Forelimb muscle (tissue), 1 donor: Measurements from ENCODE around the gene ACSS1. TPM values are rescaled to one million over a fixed set of nuclear protein-coding genes. Genes with fewer than 3 reads are reported as not detected.

ENCODE experiments used
- DNase-seq: peaks from one replicate; pipeline ENCODE4 v3.0.0-alpha.2; 2013; ENCODE audit warnings: low read depth
- polyA plus RNA-seq: library from polyadenylated mRNA; unstranded; fragments of 120-200 nt; gene quantifications from one replicate; pipeline ENCODE4 v1.2.1, GENCODE V29; 2013; ENCODE audit not compliant: insufficient read length

ACSS1 gene
- polyA plus RNA-seq, 1 donor: 16.5 TPM

- no peak for DNase-seq
Measured at GRCh38 chr20:24959591-24960301, 98.2 kb downstream of the ACSS1 start.

- no peak for DNase-seq
Measured at GRCh38 chr20:24958506-24959385, 99.2 kb downstream of the ACSS1 start.

DNA sequence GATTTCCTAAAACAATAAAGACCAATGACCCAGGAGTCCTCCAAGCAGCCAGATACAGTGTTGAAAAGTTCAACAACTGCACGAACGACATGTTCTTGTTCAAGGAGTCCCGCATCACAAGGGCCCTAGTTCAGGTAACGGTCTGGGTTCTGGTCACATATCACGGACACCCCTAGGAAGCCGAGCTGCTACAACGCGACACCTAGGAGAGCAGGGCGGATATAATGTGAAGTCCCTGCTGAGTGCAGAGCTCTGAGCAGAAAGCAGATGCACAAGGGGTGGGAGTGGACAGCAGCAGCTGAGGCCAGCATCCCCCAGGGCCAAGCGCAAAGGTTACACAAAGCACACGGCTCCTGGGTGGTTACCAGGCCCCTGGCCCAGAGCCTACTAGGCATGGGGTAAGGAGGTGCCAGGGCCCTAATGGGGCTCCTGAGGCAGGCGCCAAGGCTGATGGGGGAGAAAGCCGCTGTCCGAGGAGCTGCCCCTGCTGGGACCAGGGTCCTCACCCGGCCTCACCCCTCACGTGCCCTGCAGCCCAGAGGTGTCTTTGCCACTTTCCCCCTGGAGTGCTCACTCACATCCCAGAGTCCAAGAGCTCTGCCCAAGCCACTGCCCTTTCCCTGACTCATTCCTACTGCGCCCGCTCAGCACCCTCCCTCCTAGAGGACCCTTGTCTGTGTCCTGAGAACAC is 100.5 kb downstream of the ACSS1 start:
- DNase-seq: no peak

Other genes with a start within 250 kb of the ACSS1 start
- 0.70 TPM for gene CST7, start 108.9 kb downstream of the ACSS1 start, polyA plus RNA-seq
- 44.1 TPM for gene APMAP, start 65.4 kb downstream of the ACSS1 start, polyA plus RNA-seq
- not detected for gene VSX1, start 24.0 kb upstream of the ACSS1 start, polyA plus RNA-seq
- gene ENTPD6, start 137.6 kb upstream of the ACSS1 start, polyA plus RNA-seq: 36.0 TPM
- 24.4 TPM for gene PYGB, start 189.9 kb upstream of the ACSS1 start, polyA plus RNA-seq